Epithelial cell of esophagus (primary cell): Measurements from ENCODE around the gene PATZ1.

Source experiments
- DNase-seq: peaks from one replicate; pipeline ENCODE4 v3.0.0; 2010; ENCODE audit warnings: low read depth
- H3K4me3 ChIP-seq: 2 replicates; pipeline ENCODE4 v1.5.1; 2011; ENCODE audit warnings: mild to moderate bottlenecking, low read length, control low read depth
- CTCF ChIP-seq: IDR thresholded peaks from 2 replicates; pipeline ENCODE4 v1.5.1; 2011; ENCODE audit warnings: low read depth, mild to moderate bottlenecking, low read length, control low read depth, inconsistent platforms; ENCODE audit not compliant: insufficient read depth; ENCODE audit errors: missing control alignments

The PATZ1 gene

GRCh38 chr22:31343235-31344191, 2.6 kb downstream of the PATZ1 start:
- peak overlapping the region; percentile 35 for H3K4me3 ChIP-seq
- DNase-seq = peak; percentile 80
- TF ChIP-seq CTCF = no peak

- H3K4me3 ChIP-seq = peak overlapping the region; percentile 35
- no peak for DNase-seq
- TF ChIP-seq CTCF = no peak
These were observed 3.6 kb downstream of the PATZ1 start for GRCh38 chr22:31342389-31343140.

DNA sequence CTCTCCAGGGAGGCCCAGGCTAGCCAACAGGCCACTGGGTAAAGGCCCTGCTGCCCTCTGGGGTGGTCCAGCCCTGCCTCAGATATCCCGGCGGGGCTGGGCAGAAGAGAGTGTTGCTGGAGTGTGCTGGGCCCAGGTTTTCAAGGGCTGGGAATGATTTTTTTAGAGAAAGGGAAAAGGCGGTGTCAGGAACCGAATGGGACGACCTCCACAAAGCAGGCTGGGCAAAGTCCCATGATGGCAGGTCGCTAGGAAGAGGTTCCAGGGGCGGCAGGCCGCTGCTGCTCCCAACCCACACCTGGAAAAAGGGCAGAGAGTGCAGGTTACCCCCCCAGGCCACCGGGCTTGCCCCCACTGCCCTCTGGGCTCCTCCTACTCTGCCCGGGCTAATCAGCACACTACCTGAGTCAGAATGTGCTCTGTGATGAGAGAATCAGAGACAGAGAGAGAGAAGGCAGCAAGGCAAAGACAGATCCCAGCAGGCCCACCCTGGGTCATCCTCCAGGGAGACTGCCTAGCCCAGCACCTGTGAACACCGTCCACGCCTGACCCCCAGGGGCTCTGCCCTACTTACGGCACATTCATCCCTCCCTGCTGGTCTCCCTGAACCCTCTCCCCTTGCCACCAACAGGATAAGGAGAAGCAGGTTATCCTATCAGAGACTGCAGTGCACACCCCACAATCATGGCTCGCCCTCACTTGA, 4.6 kb downstream of the PATZ1 start:
- TF ChIP-seq CTCF = no peak
- no peak for DNase-seq

DNA sequence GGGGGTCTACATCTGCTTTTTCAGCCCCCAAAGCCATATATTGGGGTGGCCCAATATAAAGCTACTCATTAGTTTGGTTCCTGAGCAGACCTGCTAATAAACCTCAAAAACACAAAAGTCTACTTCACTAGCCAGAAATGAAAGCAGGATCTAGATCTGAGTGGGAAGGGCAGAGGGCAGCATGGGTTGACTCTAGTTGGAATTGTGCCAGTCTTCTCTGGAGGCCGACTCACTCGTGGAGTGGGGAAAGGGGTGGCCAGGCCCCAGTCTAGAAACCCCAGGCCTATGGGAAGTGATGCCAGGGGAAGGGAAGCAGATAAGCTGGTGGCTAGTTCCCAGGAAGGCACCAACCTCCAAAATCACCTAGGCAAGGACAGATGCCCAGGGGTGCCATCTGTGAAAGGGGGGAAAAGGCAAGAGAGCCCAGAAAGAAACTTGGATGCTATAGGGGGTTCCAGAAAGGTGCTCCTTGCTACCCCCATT, 5.3 kb downstream of the PATZ1 start:
- no peak for DNase-seq
- no peak for TF ChIP-seq CTCF
- no peak overlapping the region for H3K4me3 ChIP-seq

More for the DNA sequence above, 4.6 kb downstream of the PATZ1 start:
- H3K4me3 ChIP-seq = no peak overlapping the region

DNA sequence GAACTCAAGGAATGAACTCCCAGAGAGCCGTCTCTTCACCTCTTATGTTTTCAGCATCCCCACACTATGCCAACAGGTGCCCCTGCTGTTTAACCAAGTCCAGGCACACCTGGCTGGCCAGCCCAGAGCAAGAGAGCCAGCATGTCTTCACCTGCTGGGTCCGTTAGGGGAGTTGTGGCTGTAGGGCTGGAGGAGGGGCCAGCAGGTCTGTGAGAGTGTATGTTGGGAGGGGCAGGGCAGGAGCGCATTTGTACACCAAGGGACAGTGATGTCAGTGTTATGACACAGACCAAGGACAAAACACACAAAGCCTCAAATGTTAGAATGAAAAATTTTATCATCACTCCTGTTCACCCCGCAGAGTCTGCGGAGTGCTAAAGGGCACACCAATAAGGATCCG, 5.8 kb downstream of the PATZ1 start:
- TF ChIP-seq CTCF = no peak
- no peak for DNase-seq
- H3K4me3 ChIP-seq = no peak overlapping the region

DNA sequence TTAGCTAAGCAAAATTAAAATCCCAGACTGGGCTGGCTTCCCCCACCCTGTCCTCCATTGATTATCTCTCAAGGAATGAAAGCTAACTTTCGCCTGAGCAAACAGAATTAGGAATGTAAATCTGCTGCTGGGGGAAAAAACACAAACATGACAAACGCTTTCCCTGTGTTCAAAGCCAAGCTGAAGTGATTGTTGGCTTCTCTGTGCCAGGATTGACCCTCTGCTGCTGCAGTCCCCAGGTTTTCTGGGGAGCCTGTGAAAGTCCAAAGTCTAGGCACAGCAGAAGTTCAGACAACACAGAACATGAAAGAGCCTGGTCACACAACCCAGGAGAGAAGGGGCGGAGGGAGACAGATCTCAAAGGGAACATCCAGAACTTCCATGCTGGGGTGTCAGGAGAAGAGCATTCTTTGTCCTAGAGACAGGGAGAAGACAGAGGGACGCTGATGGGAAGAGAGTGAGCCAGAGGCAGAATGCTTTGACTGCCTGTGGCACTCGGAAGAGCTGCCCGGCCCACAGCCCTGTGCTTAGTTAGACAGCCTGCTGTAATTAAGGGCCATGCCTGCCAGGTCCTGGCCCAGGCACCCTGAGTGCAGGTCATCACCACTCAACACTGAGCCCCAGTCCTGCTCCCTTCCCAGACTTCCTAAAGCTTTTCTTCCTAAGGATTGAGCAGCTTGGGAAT, 6.9 kb downstream of the PATZ1 start:
- H3K4me3 ChIP-seq = no peak overlapping the region
- no peak for DNase-seq
- no peak for TF ChIP-seq CTCF
